H1 (cell line): ENCODE data around the gene C1GALT1. TPM values are rescaled to one million over a fixed set of nuclear protein-coding genes. Genes with fewer than 3 reads are reported as not detected.

ENCODE experiments used
- CTCF ChIA-PET: fragments of 300-600 bp; sonication (Branson Sonifier 250); formaldehyde crosslinking; loops from one replicate; lab custom pipeline; 2021; ENCODE audit not compliant: partially characterized antibody; lab: Charles Lee
- POLR2A ChIA-PET: fragments of 300-600 bp; sonication (Branson Sonifier 250); formaldehyde crosslinking; loops from one replicate; lab custom pipeline; 2021; ENCODE audit warnings: inconsistent platforms; ENCODE audit not compliant: partially characterized antibody; lab: Charles Lee
- DNase-seq, 2 experiments: peaks; one replicate each; pipeline versions ENCODE4 v3.0.0 to v3.0.0-alpha.2; 2010 to 2022; ENCODE audit warnings: low spot score in 2 of 2, low read depth in 1 of 2, mixed read lengths in 1 of 2
- FAIRE-seq: peaks from 2 replicates; lab custom pipeline; 2011; peaks lifted over from hg19 to GRCh38; lab: Jason Lieb, UNC
- H2AFZ ChIP-seq: 2 replicates; pipeline ENCODE4 v1.8.1; 2012; ENCODE audit warnings: low read length, inconsistent platforms
- H2AK5ac ChIP-seq: 2 replicates; pipeline ENCODE4 v1.6.1; 2013; ENCODE audit warnings: low read depth, low read length
- H2BK120ac ChIP-seq: replicated peaks from 2 replicates; pipeline ENCODE3; 2013; ENCODE audit warnings: low read depth, low read length, inconsistent platforms
- H2BK12ac ChIP-seq: 2 replicates; pipeline ENCODE4 v1.6.1; 2013; ENCODE audit warnings: low read depth, low read length
- H2BK15ac ChIP-seq: 2 replicates; pipeline ENCODE4 v1.6.1; 2013; ENCODE audit warnings: low read length
- H2BK20ac ChIP-seq: 2 replicates; pipeline ENCODE4 v1.6.1; 2013; ENCODE audit warnings: low read length
- H2BK5ac ChIP-seq: 2 replicates; pipeline ENCODE4 v1.6.1; 2013; ENCODE audit warnings: low read depth, low read length
- H3K14ac ChIP-seq: 2 replicates; pipeline ENCODE4 v1.6.1; 2013; ENCODE audit warnings: inconsistent platforms; ENCODE audit not compliant: insufficient read length
- H3K18ac ChIP-seq: 2 replicates; pipeline ENCODE4 v1.6.1; 2013; ENCODE audit warnings: low read length; ENCODE audit errors: extremely low read depth
- H3K23ac ChIP-seq: 2 replicates; pipeline ENCODE4 v1.6.1; 2013; ENCODE audit warnings: inconsistent platforms; ENCODE audit not compliant: insufficient read length
- H3K23me2 ChIP-seq: 2 replicates; pipeline ENCODE4 v1.6.1; 2013; ENCODE audit warnings: low read depth, low read length
- H3K27ac ChIP-seq: 2 replicates; pipeline ENCODE4 v1.6.1; 2011; ENCODE audit warnings: low read depth, low read length, inconsistent platforms
- H3K27me3 ChIP-seq, 4 experiments: replicated peaks in 1 of 4; 1 replicate in 1 of 4; 2 replicates in 3 of 4; pipeline versions ENCODE4 v1.6.1 to v1.8.1; 2011 to 2013; ENCODE audit warnings: low read length in 3 of 4, mild to moderate bottlenecking in 3 of 4, inconsistent platforms in 2 of 4, mixed read lengths in 2 of 4, moderate library complexity in 1 of 4; ENCODE audit not compliant: control insufficient read depth in 3 of 4, insufficient read depth in 3 of 4; ENCODE audit errors: extremely low read depth in 1 of 4
- H3K36me3 ChIP-seq, 4 experiments: 2 replicates each; pipeline versions ENCODE4 v1.6.1 to v1.8.1; 2011 to 2013; ENCODE audit warnings: mild to moderate bottlenecking in 4 of 4, low read length in 3 of 4, moderate library complexity in 2 of 4, control low read depth in 1 of 4, inconsistent platforms in 1 of 4; ENCODE audit not compliant: insufficient read depth in 4 of 4, control insufficient read depth in 2 of 4
- H3K4ac ChIP-seq: replicated peaks from 2 replicates; pipeline ENCODE3; 2013; ENCODE audit warnings: low read length, low read depth, mixed read lengths, inconsistent platforms; ENCODE audit not compliant: insufficient read length
- H3K4me1 ChIP-seq, 4 experiments: replicated peaks in 1 of 4; 1 replicate in 1 of 4; 2 replicates in 3 of 4; pipeline versions ENCODE4 v1.6.1 to v1.8.1; 2011 to 2013; ENCODE audit warnings: low read length in 3 of 4, inconsistent platforms in 2 of 4, mixed read lengths in 1 of 4; ENCODE audit not compliant: insufficient read depth in 4 of 4, control insufficient read depth in 3 of 4
- H3K4me2 ChIP-seq, 2 experiments: 2 replicates each; pipeline versions ENCODE4 v1.6.1 to v1.8.1; 2011 to 2013; ENCODE audit warnings: low read depth in 2 of 2, low read length in 2 of 2, control low read depth in 1 of 2, inconsistent platforms in 1 of 2, mild to moderate bottlenecking in 1 of 2; ENCODE audit not compliant: insufficient read depth in 1 of 2
- H3K4me3 ChIP-seq, 4 experiments: fragments of 200-600, 300-600 bp in 1 of 4; sonication (generic), shearing (Covaris generic), sonication (Bioruptor Twin) in 1 of 4; 2 replicates each; pipeline versions ENCODE4 v1.5.1 to v1.8.1; 2011 to 2016; ENCODE audit warnings: low read length in 4 of 4, low read depth in 3 of 4, control low read depth in 2 of 4, inconsistent platforms in 2 of 4, mild to moderate bottlenecking in 2 of 4, mixed read lengths in 1 of 4, moderate library complexity in 1 of 4; ENCODE audit not compliant: insufficient read depth in 2 of 4; ENCODE audit errors: extremely low read depth in 1 of 4
- H3K56ac ChIP-seq: replicated peaks from 2 replicates; pipeline ENCODE3; 2013; ENCODE audit warnings: low read depth, mild to moderate bottlenecking, mixed read lengths, low read length, inconsistent platforms; ENCODE audit not compliant: insufficient read length
- H3K79me1 ChIP-seq: 2 replicates; pipeline ENCODE4 v1.6.1; 2013; ENCODE audit warnings: low read depth, low read length, control low read depth
- H3K79me2 ChIP-seq, 2 experiments: 2 replicates each; pipeline versions ENCODE4 v1.6.1 to v1.8.1; 2012 to 2013; ENCODE audit warnings: low read length in 2 of 2, mild to moderate bottlenecking in 2 of 2, inconsistent platforms in 1 of 2; ENCODE audit not compliant: insufficient read depth in 2 of 2, control insufficient read depth in 1 of 2
- H3K9ac ChIP-seq, 4 experiments: replicated peaks in 1 of 4; 1 replicate in 1 of 4; 2 replicates in 3 of 4; pipeline versions ENCODE4 v1.6.1 to v1.8.1; 2011 to 2013; ENCODE audit warnings: low read depth in 3 of 4, low read length in 3 of 4, control low read depth in 2 of 4, mild to moderate bottlenecking in 2 of 4, moderate library complexity in 2 of 4, inconsistent platforms in 1 of 4; ENCODE audit errors: extremely low read depth in 1 of 4
- H3K9me3 ChIP-seq, 2 experiments: 2 replicates each; pipeline versions ENCODE4 v1.6.1 to v1.8.1; 2012 to 2013; ENCODE audit warnings: mild to moderate bottlenecking in 2 of 2, moderate library complexity in 2 of 2, control low read depth in 1 of 2, inconsistent platforms in 1 of 2, low read depth in 1 of 2, low read length in 1 of 2, mixed read lengths in 1 of 2; ENCODE audit not compliant: insufficient read depth in 2 of 2
- H4K20me1 ChIP-seq, 2 experiments: replicated peaks in 1 of 2; 2 replicates each; pipeline versions ENCODE3 to v1.8.1; 2011 to 2013; ENCODE audit warnings: inconsistent platforms in 2 of 2, low read length in 2 of 2, mild to moderate bottlenecking in 1 of 2; ENCODE audit not compliant: insufficient read depth in 2 of 2, control insufficient read depth in 1 of 2
- H4K5ac ChIP-seq: 2 replicates; pipeline ENCODE4 v1.6.1; 2013; ENCODE audit warnings: low read length, low read depth, mixed read lengths, inconsistent platforms; ENCODE audit not compliant: insufficient read length
- H4K8ac ChIP-seq: 2 replicates; pipeline ENCODE4 v1.8.0; 2013; ENCODE audit warnings: mild to moderate bottlenecking, moderate library complexity, low read length, inconsistent platforms; ENCODE audit not compliant: insufficient read depth; ENCODE audit errors: extremely low read depth
- H4K91ac ChIP-seq: replicated peaks from 2 replicates; pipeline ENCODE3; 2013; ENCODE audit warnings: low read length, mixed read lengths, inconsistent platforms; ENCODE audit not compliant: insufficient read length
- ASH2L ChIP-seq: fragments of 200-600, 300-600 bp; sonication (generic); IDR thresholded peaks from one replicate; pipeline ENCODE4 v1.7.1; 2017; ENCODE audit warnings: low read length
- CBX5 ChIP-seq: fragments of 300-800, 300-1000 bp; sonication (generic); IDR thresholded peaks from 2 replicates; pipeline ENCODE4 v1.7.1; 2016; ENCODE audit warnings: antibody characterized with exemption, low read length, low read depth
- CREB1 ChIP-seq: IDR thresholded peaks from 2 replicates; pipeline ENCODE4 v1.6.1; 2012; ENCODE audit warnings: inconsistent platforms
- NANOG ChIP-seq: IDR thresholded peaks from 2 replicates; pipeline ENCODE4 v1.6.1; 2011; ENCODE audit warnings: low read length, low read depth, mild to moderate bottlenecking, inconsistent platforms; ENCODE audit not compliant: insufficient read depth, poor library complexity, severe bottlenecking
- POLR2AphosphoS5 ChIP-seq: IDR thresholded peaks from 2 replicates; pipeline ENCODE4 v1.6.1; 2011; ENCODE audit warnings: low read depth, low read length
- POU5F1 ChIP-seq: IDR thresholded peaks from 2 replicates; pipeline ENCODE4 v1.6.1; 2011; ENCODE audit warnings: low read depth, mild to moderate bottlenecking, low read length, moderate library complexity
- RBBP5 ChIP-seq: IDR thresholded peaks from 2 replicates; pipeline ENCODE4 v1.7.1; 2012; ENCODE audit warnings: low read depth, mild to moderate bottlenecking, inconsistent platforms, low read length, moderate library complexity, borderline replicate concordance
- SIRT6 ChIP-seq: IDR thresholded peaks from one replicate; pipeline ENCODE4 v1.7.1; 2012; ENCODE audit warnings: low read length, inconsistent platforms
- YY1 ChIP-seq: IDR thresholded peaks from 2 replicates; pipeline ENCODE4 v1.6.1; 2011; ENCODE audit warnings: low read depth, mild to moderate bottlenecking, low read length
- WGBS, 2 experiments: shearing (Covaris generic) in 1 of 2; methylation state at CpG; one replicate each; pipeline versions ENCODE4 v1.1.6 to v1.1.7; 2013 to 2015; ENCODE audit warnings: low lambda C conversion rate in 2 of 2, mixed read lengths in 2 of 2, inconsistent platforms in 1 of 2, low coverage in 1 of 2, missing lambda C conversion rate in 1 of 2; ENCODE audit not compliant: insufficient replicate concordance in 2 of 2, insufficient coverage in 1 of 2, insufficient read length in 1 of 2; ENCODE audit errors: extremely low coverage in 1 of 2, missing lambda C conversion rate in 1 of 2; 5-methylcytosine and 5-hydroxymethylcytosine counted together
- polyA plus RNA-seq, 7 experiments: library from polyadenylated mRNA; depleted of rRNA in 3 of 7; stranded (reverse) in 5 of 7; unstranded in 2 of 7; fragments of >200 nt in 5 of 7; fragments of 200-250 nt in 2 of 7; gene quantifications; 1 replicate in 5 of 7; 2 replicates in 1 of 7; 4 replicates in 1 of 7; pipeline versions ENCODE4 v1.2.1 to v1.2.3, GENCODE V29; 2011 to 2013; ENCODE audit warnings: missing spikeins in 2 of 7, mixed read lengths in 2 of 7
- total RNA-seq: library from RNA; stranded (reverse); fragmentation: NEBNext Ultra II Directional; extraction: Animal tissue kit (Norgen Biotek cat#: 25700); gene quantifications from 2 replicates; pipeline ENCODE4 v1.2.1, GENCODE V29; 2021
- TF ChIP-seq, protein P1 (sequence below): IDR thresholded peaks from 2 replicates; pipeline ENCODE4 v1.6.1; 2012; ENCODE audit warnings: low read length, inconsistent platforms

C1GALT1 gene
- total and polyA plus RNA-seq, 2 of the 8 experiments (the other 6 are each of a cell fraction or from before 2014, with no cell fraction given), result 18.7 to 94.2 TPM

DNA sequence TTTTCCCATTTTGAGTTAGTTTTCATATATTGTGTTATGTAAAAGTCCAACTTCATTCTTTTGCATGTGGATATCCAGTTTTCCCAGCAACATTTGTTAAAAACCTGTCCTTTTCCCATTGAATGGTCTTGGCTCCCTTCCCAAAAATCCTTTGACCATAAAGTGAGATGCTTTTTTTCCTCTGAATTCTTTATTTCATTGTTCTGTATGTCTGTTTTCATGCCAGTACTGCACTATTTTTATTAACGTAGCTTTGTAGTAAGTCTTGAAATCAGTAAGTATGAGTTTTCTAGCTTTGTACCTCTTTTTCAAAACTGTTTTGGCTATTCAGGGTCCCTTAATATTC is 20.0 kb downstream of the C1GALT1 start:
- H3K23me2 ChIP-seq, result no peaks in the 10 kb centered on the region
- H2BK5ac ChIP-seq, result peak overlapping the region; percentile 68; the same call in 1 of the 2 replicates
- H2BK15ac ChIP-seq, result no peak overlapping the region
- H3K23ac ChIP-seq, result no peak overlapping the region
- H2BK12ac ChIP-seq, result peak overlapping the region; percentile 29; the same call in 1 of the 2 replicates
- no peak overlapping the region for H2AK5ac ChIP-seq
- DNase-seq (no peak), FAIRE-seq (no peak)
- H2AFZ ChIP-seq, result no peak overlapping the region
- no peak overlapping the region for H4K91ac ChIP-seq
- no peaks in the 10 kb centered on the region for H3K27me3 ChIP-seq
- H3K9ac ChIP-seq, result no peak overlapping the region
- no peak overlapping the region for H3K4me3 ChIP-seq
- CTCF ChIA-PET, result interaction anchor here (1.4 kb wide), 1 partner anchor 21 kb away, joined by 5 read pairs; the partner anchor contains the start of gene C1GALT1
- H2BK20ac ChIP-seq, result no peak overlapping the region
- H3K18ac ChIP-seq, result no peak overlapping the region
- H3K9me3 ChIP-seq, result no peaks in the 10 kb centered on the region
- H3K14ac ChIP-seq, result no peak overlapping the region
- H3K4me1 ChIP-seq, result peaks cover 4 to 32% (median 8%) of the 10 kb centered on the region in 4 experiments
- no peak overlapping the region for H3K4ac ChIP-seq
- POLR2A ChIA-PET, result interaction anchor here (1.2 to 2.0 kb wide), 4 partner anchors 13 to 28 kb away, joined by 3 to 11 read pairs (median 8); partner anchors contain the start of gene C1GALT1
- peaks cover 3% of the 10 kb centered on the region in 2 experiments for H4K20me1 ChIP-seq
- no peak overlapping the region for H4K5ac ChIP-seq
- whole genome bisulfite sequencing, 2 experiments, result 65% methylated on average over 1 of the region's 1 CpG; no CpG with 5 or more reads in 1 of the 2 experiments
- peak overlapping the region in 1 of 2 experiments; percentile 62; a peak in 1 of 4 replicates for H3K4me2 ChIP-seq
- H4K8ac ChIP-seq, result no peak overlapping the region
- no peak overlapping the region for H3K27ac ChIP-seq
- H3K36me3 ChIP-seq, result no peaks in the 10 kb centered on the region
- no peak overlapping the region for H2BK120ac ChIP-seq
- no peaks in the 10 kb centered on the region; the same call in 1 of the 2 replicates for H3K79me1 ChIP-seq
- H3K56ac ChIP-seq, result no peak overlapping the region
- H3K79me2 ChIP-seq, result peaks cover 21 to 94% of the 10 kb centered on the region in 2 experiments; a peak in 3 of 4 replicates
- TF ChIP-seq POU5F1 (no peak), CBX5 (no peak), RBBP5 (no peak), NANOG (no peak), POLR2AphosphoS5 (no peak), CREB1 (no peak), SIRT6 (no peak), YY1 (no peak), ASH2L (no peak)
- TF ChIP-seq, protein P1, sequence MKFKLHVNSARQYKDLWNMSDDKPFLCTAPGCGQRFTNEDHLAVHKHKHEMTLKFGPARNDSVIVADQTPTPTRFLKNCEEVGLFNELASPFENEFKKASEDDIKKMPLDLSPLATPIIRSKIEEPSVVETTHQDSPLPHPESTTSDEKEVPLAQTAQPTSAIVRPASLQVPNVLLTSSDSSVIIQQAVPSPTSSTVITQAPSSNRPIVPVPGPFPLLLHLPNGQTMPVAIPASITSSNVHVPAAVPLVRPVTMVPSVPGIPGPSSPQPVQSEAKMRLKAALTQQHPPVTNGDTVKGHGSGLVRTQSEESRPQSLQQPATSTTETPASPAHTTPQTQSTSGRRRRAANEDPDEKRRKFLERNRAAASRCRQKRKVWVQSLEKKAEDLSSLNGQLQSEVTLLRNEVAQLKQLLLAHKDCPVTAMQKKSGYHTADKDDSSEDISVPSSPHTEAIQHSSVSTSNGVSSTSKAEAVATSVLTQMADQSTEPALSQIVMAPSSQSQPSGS, result no peak
